ENCODE data around the gene CNTNAP2. TPM values are rescaled to one million over a fixed set of nuclear protein-coding genes. Genes with fewer than 3 reads are reported as not detected.
"Not testable (repeated sequence)": the region's sequence is repeated elsewhere in the genome, so short reads cannot be mapped to it uniquely, and the experiment has no call there.

Gene CNTNAP2
- total and polyA plus RNA-seq, 7 donors = 0.60 to 2.4 (median 1.7) TPM

- TF ChIP-seq EP300 (IDR thresholded peaks at IDR 0.05) = no peak
- TF ChIP-seq POLR2AphosphoS5 (IDR thresholded peaks at IDR 0.05) = no peak
- no peak for TF ChIP-seq POLR2A (IDR thresholded peaks at IDR 0.05)
- no peak for TF ChIP-seq CTCF (IDR thresholded peaks at IDR 0.05)
- Histone ChIP-seq H3K36me3 (no peaks in the 10 kb centered on the region), H3K9me3 (no peaks in the 10 kb centered on the region), H3K27ac (no peak overlapping the region), H3K27me3 (no peaks in the 10 kb centered on the region), H3K4me3 (no peak overlapping the region), H3K4me1 (no peaks in the 10 kb centered on the region)
- 71 to 81% methylated on average over 2 of the region's 2 CpGs for WGBS, 2 donors
- intact Hi-C loops (cut with DNase I) = no loop called here
- DNase-seq = no peak
These were observed 1476.9 kb downstream of the CNTNAP2 start for GRCh38 chr7:147593271-147594057.

GRCh38 chr7:147595042-147595441 lies 1478.4 kb downstream of the CNTNAP2 start:
- Histone ChIP-seq H3K9me3 (peaks cover 0 to 3% (median 0%) of the 10 kb centered on the region in 4 donors), H3K27me3 (no peaks in the 10 kb centered on the region), H3K36me3 (no peaks in the 10 kb centered on the region), H3K4me1 (no peaks in the 10 kb centered on the region), H3K4me3 (no peak overlapping the region), H3K27ac (no peak overlapping the region)
- no peak for DNase-seq
- TF ChIP-seq CTCF (IDR thresholded peaks at IDR 0.05) (no peak), EP300 (IDR thresholded peaks at IDR 0.05) (no peak), POLR2A (IDR thresholded peaks at IDR 0.05) (no peak), POLR2AphosphoS5 (IDR thresholded peaks at IDR 0.05) (no peak)
- intact Hi-C loops (cut with DNase I) = no loop called here
- WGBS, 2 donors = 51 to 74% methylated on average over 1 of the region's 1 CpG

- intact Hi-C loops (cut with DNase I); H3K4me3 ChIP-seq; H3K36me3 ChIP-seq; DNase-seq; H3K27ac ChIP-seq; H3K27me3 ChIP-seq; H3K4me1 ChIP-seq; H3K9me3 ChIP-seq: not testable (repeated sequence)
- 56 to 78% methylated on average over 2 of the region's 2 CpGs for WGBS, 2 donors
These were observed 1482.1 kb downstream of the CNTNAP2 start for GRCh38 chr7:147598687-147599086.

- H3K9me3 ChIP-seq = peaks cover 0 to 4% (median 0%) of the 10 kb centered on the region in 4 donors
- H3K36me3 ChIP-seq = no peaks in the 10 kb centered on the region
- no peak overlapping the region for H3K27ac ChIP-seq
- no peak for DNase-seq
- H3K27me3 ChIP-seq = no peaks in the 10 kb centered on the region
- no peaks in the 10 kb centered on the region for H3K4me1 ChIP-seq
- intact Hi-C loops (cut with DNase I) = no loop called here
- 52 to 63% methylated on average over 4 of the region's 4 CpGs for WGBS, 2 donors
- TF ChIP-seq EP300 (IDR thresholded peaks at IDR 0.05) (no peak), CTCF (IDR thresholded peaks at IDR 0.05) (no peak), POLR2AphosphoS5 (IDR thresholded peaks at IDR 0.05) (no peak)
- no peak overlapping the region for H3K4me3 ChIP-seq
These were observed 1488.7 kb downstream of the CNTNAP2 start for GRCh38 chr7:147605323-147605722.

- Histone ChIP-seq H3K36me3 (no peaks in the 10 kb centered on the region), H3K27me3 (no peaks in the 10 kb centered on the region), H3K4me3 (no peak overlapping the region), H3K27ac (no peak overlapping the region), H3K9me3 (peaks cover 0 to 4% (median 0%) of the 10 kb centered on the region in 4 donors), H3K4me1 (no peaks in the 10 kb centered on the region)
- TF ChIP-seq POLR2A (IDR thresholded peaks at IDR 0.05) = no peak
- WGBS, 2 donors = 61 to 64% methylated on average over 5 of the region's 5 CpGs
- no peak for DNase-seq
- intact Hi-C loops (cut with DNase I) = no loop called here
These were observed 1490.7 kb downstream of the CNTNAP2 start for GRCh38 chr7:147607157-147607800.
